SK-N-SH (cell line): ENCODE results near the gene SHPK. TPM values are rescaled to one million over a fixed set of nuclear protein-coding genes. Genes with fewer than 3 reads are reported as not detected.

Source experiments
- CTCF ChIA-PET: fragments of 300-600, 350-600 bp; formaldehyde crosslinking; extraction: SDS; loops from one replicate; lab custom pipeline; 2021; lab: Yijun Ruan, JAX
- POLR2A ChIA-PET: fragments of 350-600 bp; sonication (Branson Sonifier 250); formaldehyde crosslinking; extraction: SDS; loops from one replicate; lab custom pipeline; 2020; ENCODE audit warnings: antibody characterized with exemption, inconsistent platforms; lab: Yijun Ruan, JAX
- DNase-seq: peaks from one replicate; pipeline ENCODE4 v3.0.0; 2012
- H2AFZ ChIP-seq: fragments of 200-600 bp; sonication (generic); 2 replicates; pipeline ENCODE4 v1.8.1; 2016; ENCODE audit warnings: antibody characterized with exemption, mild to moderate bottlenecking, low read depth
- H3F3A ChIP-seq: fragments of 200-600 bp; sonication (generic); replicated peaks from 2 replicates; pipeline ENCODE3; 2016; ENCODE audit warnings: antibody characterized with exemption, mild to moderate bottlenecking; ENCODE audit not compliant: insufficient read depth
- H3K27ac ChIP-seq, 2 experiments: fragments of 200-500 bp in 1 of 2; fragments of 200-600 bp in 1 of 2; sonication (Bioruptor generic) in 1 of 2; sonication (generic), shearing (Covaris generic) in 1 of 2; 2 replicates each; pipeline versions ENCODE4 v1.5.1 to v1.6.1; 2014 to 2016; ENCODE audit warnings: low read depth in 2 of 2, inconsistent platforms in 1 of 2, low read length in 1 of 2, mild to moderate bottlenecking in 1 of 2, mixed read lengths in 1 of 2
- H3K27me3 ChIP-seq: fragments of 200-600 bp; sonication (generic), shearing (Covaris generic); 2 replicates; pipeline ENCODE4 v1.6.1; 2016; ENCODE audit warnings: mixed run types; ENCODE audit not compliant: insufficient read depth
- H3K36me3 ChIP-seq, 2 experiments: fragments of 200-500 bp in 1 of 2; fragments of 200-600 bp in 1 of 2; sonication (Bioruptor generic) in 1 of 2; sonication (generic) in 1 of 2; replicated peaks in 1 of 2; 2 replicates each; pipeline versions ENCODE3 to v1.5.1; 2014 to 2016; ENCODE audit warnings: low read length in 1 of 2, mild to moderate bottlenecking in 1 of 2; ENCODE audit not compliant: insufficient read depth in 2 of 2, control insufficient read depth in 1 of 2
- H3K4me1 ChIP-seq, 2 experiments: fragments of 200-500 bp in 1 of 2; fragments of 200-600 bp in 1 of 2; sonication (Bioruptor generic) in 1 of 2; sonication (generic), shearing (Covaris generic) in 1 of 2; 2 replicates each; pipeline versions ENCODE4 v1.5.1 to v1.6.1; 2014 to 2016; ENCODE audit warnings: low read depth in 1 of 2, low read length in 1 of 2, mixed run types in 1 of 2; ENCODE audit not compliant: insufficient read depth in 2 of 2, control insufficient read depth in 1 of 2
- H3K4me2 ChIP-seq: fragments of 200-600 bp; sonication (generic), shearing (Covaris generic); 2 replicates; pipeline ENCODE4 v1.6.1; 2017; ENCODE audit warnings: mixed run types
- H3K4me3 ChIP-seq, 2 experiments: fragments of 200-500 bp in 1 of 2; fragments of 200-600 bp in 1 of 2; sonication (Bioruptor generic) in 1 of 2; sonication (generic), shearing (Covaris generic) in 1 of 2; 2 replicates each; pipeline versions ENCODE4 v1.5.1 to v1.8.1; 2014 to 2016; ENCODE audit warnings: low read depth in 2 of 2, inconsistent platforms in 1 of 2, low read length in 1 of 2, mild to moderate bottlenecking in 1 of 2, mixed read lengths in 1 of 2, moderate library complexity in 1 of 2
- H3K79me2 ChIP-seq: fragments of 200-600 bp; sonication (generic); 2 replicates; pipeline ENCODE4 v1.8.1; 2017; ENCODE audit warnings: mild to moderate bottlenecking; ENCODE audit not compliant: insufficient read depth
- H3K9ac ChIP-seq: fragments of 200-600 bp; sonication (generic); 2 replicates; pipeline ENCODE4 v1.6.1; 2017; ENCODE audit warnings: mixed run types
- H3K9me2 ChIP-seq: fragments of 200-600 bp; sonication (generic); 2 replicates; pipeline ENCODE4 v1.6.1; 2017; ENCODE audit warnings: mixed run types
- H3K9me3 ChIP-seq: fragments of 200-600 bp; sonication (generic); 2 replicates; pipeline ENCODE4 v1.6.1; 2017; ENCODE audit warnings: mixed run types, mild to moderate bottlenecking, moderate library complexity
- H4K20me1 ChIP-seq: fragments of 200-600 bp; sonication (generic); 2 replicates; pipeline ENCODE4 v1.6.1; 2017; ENCODE audit warnings: mild to moderate bottlenecking, mixed run types; ENCODE audit not compliant: insufficient read depth
- EP300 ChIP-seq, 2 experiments: IDR thresholded peaks; 2 replicates each; pipeline versions ENCODE4 v1.4.0 to v1.6.1; 2012; ENCODE audit warnings: borderline replicate concordance in 1 of 2, low read depth in 1 of 2, low read length in 1 of 2
- GATA2 ChIP-seq: sonication (generic); formaldehyde crosslinking; IDR thresholded peaks from 2 replicates; pipeline ENCODE4 v1.5.0; 2020; ENCODE audit warnings: mild to moderate bottlenecking, missing genetic modification reagents
- JUND ChIP-seq: IDR thresholded peaks from 2 replicates; pipeline ENCODE4 v1.4.0; 2012
- NRF1 ChIP-seq: IDR thresholded peaks from 2 replicates; pipeline ENCODE4 v1.6.1; 2012; ENCODE audit warnings: low read depth, mild to moderate bottlenecking, low read length
- POLR2AphosphoS5 ChIP-seq: IDR thresholded peaks from 2 replicates; pipeline ENCODE4 v1.6.1; 2012; ENCODE audit warnings: low read depth, low read length
- RAD21 ChIP-seq: IDR thresholded peaks from 2 replicates; pipeline ENCODE4 v1.6.1; 2012; ENCODE audit warnings: mild to moderate bottlenecking, low read length
- RCOR1 ChIP-seq: fragments of 150-350 bp; IDR thresholded peaks from 2 replicates; pipeline ENCODE4 v1.6.1; 2017; ENCODE audit warnings: antibody characterized with exemption, low read length
- RFX5 ChIP-seq: IDR thresholded peaks from 2 replicates; pipeline ENCODE4 v1.6.1; 2012; ENCODE audit warnings: mild to moderate bottlenecking, improper control_type of control experiment, low read length
- RXRA ChIP-seq: IDR thresholded peaks from 2 replicates; pipeline ENCODE4 v1.4.0; 2012; ENCODE audit warnings: low read depth, mild to moderate bottlenecking, borderline replicate concordance
- TCF12 ChIP-seq: IDR thresholded peaks from 2 replicates; pipeline ENCODE4 v1.4.0; 2012
- YY1 ChIP-seq: IDR thresholded peaks from 2 replicates; pipeline ENCODE4 v1.4.0; 2012; ENCODE audit warnings: low read depth, mild to moderate bottlenecking
- WGBS: methylation state at CpG from one replicate; pipeline ENCODE4 v1.1.6; 2017; ENCODE audit warnings: low lambda C conversion rate; 5-methylcytosine and 5-hydroxymethylcytosine counted together
- polyA plus RNA-seq, 3 experiments: library from polyadenylated mRNA; depleted of rRNA; stranded (reverse); fragments of >200 nt; gene quantifications; 2 replicates each; pipeline ENCODE4 v1.2.3, GENCODE V29; 2012
- TF ChIP-seq, protein P1 (sequence below): IDR thresholded peaks from 2 replicates; pipeline ENCODE4 v1.4.0; 2012; ENCODE audit warnings: low read depth, borderline replicate concordance
- TF ChIP-seq, protein P2 (sequence below): fragments of 150-350 bp; IDR thresholded peaks from 2 replicates; pipeline ENCODE4 v1.6.1; 2017; ENCODE audit warnings: antibody characterized with exemption, low read length, low read depth, borderline replicate concordance
- TF ChIP-seq, protein P3 (sequence below): IDR thresholded peaks from 2 replicates; pipeline ENCODE4 v1.4.0; 2012; ENCODE audit warnings: low read depth

Gene SHPK
- polyA plus RNA-seq, 1 of the 3 experiments (the other 2 are of a cell fraction), result 9.0 TPM

DNA sequence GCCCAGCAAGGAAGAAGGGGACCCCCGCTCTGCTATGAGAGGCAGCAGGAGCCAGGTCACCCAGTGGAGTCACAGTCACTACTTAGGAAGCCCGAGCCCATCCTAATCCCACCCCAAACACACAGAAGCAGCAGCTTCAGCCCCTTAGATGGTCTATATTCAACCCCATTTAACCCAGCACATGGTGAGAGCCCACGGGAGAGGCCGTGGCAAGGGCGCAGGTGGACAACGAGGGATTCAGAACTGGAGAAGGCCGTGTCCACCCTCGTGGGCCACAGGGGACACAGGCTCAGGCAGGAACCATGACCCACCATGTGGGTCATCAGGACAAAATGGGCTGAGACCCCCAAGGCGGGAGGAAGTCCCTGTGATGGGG is 76.8 kb downstream of the SHPK start:
- no peak for TF ChIP-seq RXRA
- no peak for TF ChIP-seq RCOR1
- TF ChIP-seq TCF12, result no peak
- TF ChIP-seq RAD21, result no peak
- TF ChIP-seq JUND, result no peak
- TF ChIP-seq, protein P1, sequence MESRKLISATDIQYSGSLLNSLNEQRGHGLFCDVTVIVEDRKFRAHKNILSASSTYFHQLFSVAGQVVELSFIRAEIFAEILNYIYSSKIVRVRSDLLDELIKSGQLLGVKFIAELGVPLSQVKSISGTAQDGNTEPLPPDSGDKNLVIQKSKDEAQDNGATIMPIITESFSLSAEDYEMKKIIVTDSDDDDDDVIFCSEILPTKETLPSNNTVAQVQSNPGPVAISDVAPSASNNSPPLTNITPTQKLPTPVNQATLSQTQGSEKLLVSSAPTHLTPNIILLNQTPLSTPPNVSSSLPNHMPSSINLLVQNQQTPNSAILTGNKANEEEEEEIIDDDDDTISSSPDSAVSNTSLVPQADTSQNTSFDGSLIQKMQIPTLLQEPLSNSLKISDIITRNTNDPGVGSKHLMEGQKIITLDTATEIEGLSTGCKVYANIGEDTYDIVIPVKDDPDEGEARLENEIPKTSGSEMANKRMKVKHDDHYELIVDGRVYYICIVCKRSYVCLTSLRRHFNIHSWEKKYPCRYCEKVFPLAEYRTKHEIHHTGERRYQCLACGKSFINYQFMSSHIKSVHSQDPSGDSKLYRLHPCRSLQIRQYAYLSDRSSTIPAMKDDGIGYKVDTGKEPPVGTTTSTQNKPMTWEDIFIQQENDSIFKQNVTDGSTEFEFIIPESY, result no peak
- TF ChIP-seq NRF1, result no peak
- no peak for DNase-seq
- Histone ChIP-seq H3K79me2 (no peaks in the 10 kb centered on the region), H3K4me2 (no peak overlapping the region), H3K9ac (no peak overlapping the region), H3K9me2 (no peaks in the 10 kb centered on the region), H3K27me3 (no peaks in the 10 kb centered on the region), H3K4me1 (no peaks in the 10 kb centered on the region; a peak in 1 of 4 replicates), H3K36me3 (no peaks in the 10 kb centered on the region), H4K20me1 (no peaks in the 10 kb centered on the region), H3F3A (no peaks in the 10 kb centered on the region), H3K27ac (no peak overlapping the region), H2AFZ (no peak overlapping the region), H3K9me3 (no peaks in the 10 kb centered on the region), H3K4me3 (no peak overlapping the region)
- CTCF ChIA-PET, result no interaction called here
- WGBS, result 69% methylated on average over 8 of the region's 9 CpGs
- POLR2A ChIA-PET, result no interaction called here

DNA sequence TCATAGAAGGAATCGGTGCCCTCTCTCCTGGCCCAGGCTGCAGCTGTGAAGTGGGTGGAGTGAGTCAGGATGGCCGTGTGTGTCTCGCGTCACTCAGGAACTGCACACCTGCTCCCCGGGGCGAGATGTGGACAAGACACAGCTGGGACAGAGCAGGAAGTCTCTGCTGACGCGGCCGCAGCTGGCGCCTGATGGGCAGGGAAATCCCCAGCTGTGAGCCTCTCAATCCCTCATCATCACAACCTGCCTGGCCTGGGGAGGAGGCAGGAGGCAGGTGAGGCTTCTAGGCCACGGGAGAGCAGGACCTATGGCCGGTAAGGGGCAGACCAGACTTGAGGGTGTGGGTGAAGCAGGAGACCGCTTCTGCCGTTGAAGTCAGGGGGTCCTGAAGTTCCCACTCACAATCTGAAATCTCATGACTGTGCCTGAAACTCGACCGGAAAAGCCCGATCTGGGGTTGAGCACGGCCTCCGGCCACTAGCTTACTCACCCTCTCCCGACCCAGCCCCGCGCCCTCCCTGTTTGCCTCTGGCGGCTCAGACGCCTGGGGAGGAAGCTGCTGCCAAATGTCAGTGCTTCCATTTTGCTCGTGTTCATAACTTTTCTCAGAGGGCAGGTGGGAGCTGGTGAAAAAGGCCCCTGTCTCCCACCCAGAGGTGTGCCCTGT is 77.3 kb downstream of the SHPK start:
- no peak overlapping the region for H3K9ac ChIP-seq
- WGBS, result 67% methylated on average over 14 of the region's 25 CpGs
- CTCF ChIA-PET, result no interaction called here
- H4K20me1 ChIP-seq, result no peaks in the 10 kb centered on the region
- POLR2A ChIA-PET, result no interaction called here
- no peaks in the 10 kb centered on the region for H3K9me2 ChIP-seq
- DNase-seq, result no peak
- H3K4me2 ChIP-seq, result no peak overlapping the region
- H3K4me1 ChIP-seq, result no peaks in the 10 kb centered on the region; a peak in 1 of 4 replicates
- H3K27ac ChIP-seq, result no peak overlapping the region
- H3K4me3 ChIP-seq, result no peak overlapping the region
- TF ChIP-seq, protein P2, sequence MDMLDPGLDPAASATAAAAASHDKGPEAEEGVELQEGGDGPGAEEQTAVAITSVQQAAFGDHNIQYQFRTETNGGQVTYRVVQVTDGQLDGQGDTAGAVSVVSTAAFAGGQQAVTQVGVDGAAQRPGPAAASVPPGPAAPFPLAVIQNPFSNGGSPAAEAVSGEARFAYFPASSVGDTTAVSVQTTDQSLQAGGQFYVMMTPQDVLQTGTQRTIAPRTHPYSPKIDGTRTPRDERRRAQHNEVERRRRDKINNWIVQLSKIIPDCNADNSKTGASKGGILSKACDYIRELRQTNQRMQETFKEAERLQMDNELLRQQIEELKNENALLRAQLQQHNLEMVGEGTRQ, result no peak
- no peak for TF ChIP-seq RFX5
- no peak for TF ChIP-seq JUND
- TF ChIP-seq POLR2AphosphoS5, result no peak
- TF ChIP-seq YY1, result no peak
- TF ChIP-seq, protein P3, sequence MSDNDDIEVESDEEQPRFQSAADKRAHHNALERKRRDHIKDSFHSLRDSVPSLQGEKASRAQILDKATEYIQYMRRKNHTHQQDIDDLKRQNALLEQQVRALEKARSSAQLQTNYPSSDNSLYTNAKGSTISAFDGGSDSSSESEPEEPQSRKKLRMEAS, result no peak
- TF ChIP-seq NRF1, result no peak
- TF ChIP-seq GATA2 (CRISPR knock-in tag), result no peak
- no peak for TF ChIP-seq EP300 (IDR thresholded peaks at IDR 0.05; ENCODE audit: borderline replicate concordance in 1 of 2, low read depth in 1 of 2, low read length in 1 of 2)
- TF ChIP-seq, protein P1, result no peak
- no peak for TF ChIP-seq RAD21
- no peaks in the 10 kb centered on the region for H3K36me3 ChIP-seq
- H3K27me3 ChIP-seq, result no peaks in the 10 kb centered on the region
- H3F3A ChIP-seq, result no peaks in the 10 kb centered on the region
- H3K79me2 ChIP-seq, result no peaks in the 10 kb centered on the region
- H2AFZ ChIP-seq, result no peak overlapping the region
- no peaks in the 10 kb centered on the region for H3K9me3 ChIP-seq
